Right kidney (tissue), 9 donors: ENCODE data around the gene ZNF534.
"Not testable (repeated sequence)": the region's sequence is repeated elsewhere in the genome, so short reads cannot be mapped to it uniquely, and the experiment has no call there.

Experiments used
- DNase-seq: peaks from one replicate; pipeline ENCODE4 v3.0.0-alpha.2; 2016
- long read RNA-seq, 8 donors: transcript quantifications; one replicate each; lab custom pipeline, GENCODE V29; 2026

ZNF534 gene
- long read RNA-seq, donor 1: 0 reads
- long read RNA-seq, donor 2: 0 reads
- long read RNA-seq, donor 3: 0 reads
- long read RNA-seq, donor 4: 0 reads
- long read RNA-seq, donor 5: 0 reads
- long read RNA-seq, donor 6: 0 reads
- long read RNA-seq, donor 7: 0 reads
- long read RNA-seq, donor 8: 0 reads

- DNase-seq: no peak
These were observed at the start of gene ZNF534 for GRCh38 chr19:52428937-52429336. TSS of gene ZNF534 (plus strand) at chr19:52429148. CDS start at chr19:52431475, 2,327 bp downstream.

- no peak for DNase-seq
These were observed 37.8 kb upstream of the ZNF534 start for GRCh38 chr19:52391135-52391534.

DNA sequence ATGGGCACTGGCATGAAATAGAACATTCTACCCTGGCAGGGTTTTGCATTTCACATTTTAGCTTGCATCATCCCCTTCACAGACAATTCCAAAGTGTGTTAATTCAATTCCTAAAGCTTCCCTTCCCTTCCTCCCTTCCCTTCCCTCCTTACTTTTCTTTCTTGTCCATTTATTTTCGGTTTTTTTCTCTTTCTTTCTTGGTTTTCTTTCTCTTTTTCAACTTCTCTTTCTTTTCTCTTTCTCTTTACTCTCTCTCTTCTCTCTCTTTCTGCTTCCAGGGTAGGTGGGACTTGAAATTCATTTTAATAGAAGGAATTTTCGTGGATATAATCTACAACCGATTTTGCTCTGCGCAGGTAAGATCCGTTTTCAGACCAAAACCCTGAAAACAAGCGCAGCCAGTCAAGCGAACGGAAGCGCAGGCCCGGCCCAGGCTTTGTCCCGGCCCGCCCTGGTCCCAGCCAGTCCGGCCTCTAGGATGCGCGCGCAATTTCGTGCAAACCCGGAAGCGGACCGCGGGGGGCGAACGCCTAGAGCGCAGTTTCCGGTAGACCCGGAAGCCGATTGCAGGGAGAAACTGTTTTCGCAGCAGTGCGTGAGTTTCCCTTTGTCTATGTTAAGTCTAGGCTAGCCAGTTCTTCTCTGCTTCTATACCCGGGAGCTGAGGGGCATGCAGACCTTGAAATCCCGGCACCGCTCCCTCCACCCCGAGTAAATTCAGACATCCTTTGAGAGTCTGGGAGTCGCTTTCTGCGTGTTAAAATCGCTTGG, 31.5 kb upstream of the ZNF534 start, which contains the start of gene ZNF528:
Gene ZNF528, plus strand, starts transcription at position 540 of the 771 bp plus-strand sequence. CDS start 4,165 bp downstream, outside the sequence.
- DNase-seq: peak; percentile 82

DNA sequence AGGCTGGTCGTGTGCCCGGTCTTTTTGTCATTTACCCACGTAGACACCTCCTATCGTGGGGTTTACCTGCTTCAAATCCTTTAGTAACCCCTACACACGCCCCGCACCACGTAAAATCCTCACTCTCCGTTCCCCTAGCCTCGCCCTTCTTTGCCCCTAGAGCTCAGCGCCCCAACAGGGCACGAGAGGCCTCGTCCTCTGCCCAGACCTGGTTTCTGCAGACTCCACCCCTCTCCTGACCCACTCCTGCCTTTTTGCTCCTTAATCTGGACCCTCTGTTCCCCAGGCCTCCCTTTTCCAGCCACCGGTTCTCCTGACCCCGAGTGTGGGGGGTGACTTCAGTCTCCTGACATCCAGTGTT, 30.9 kb upstream of the ZNF534 start:
- no peak for DNase-seq

- no peak for DNase-seq
These were observed 18.7 kb upstream of the ZNF534 start for GRCh38 chr19:52410276-52410675.

DNA sequence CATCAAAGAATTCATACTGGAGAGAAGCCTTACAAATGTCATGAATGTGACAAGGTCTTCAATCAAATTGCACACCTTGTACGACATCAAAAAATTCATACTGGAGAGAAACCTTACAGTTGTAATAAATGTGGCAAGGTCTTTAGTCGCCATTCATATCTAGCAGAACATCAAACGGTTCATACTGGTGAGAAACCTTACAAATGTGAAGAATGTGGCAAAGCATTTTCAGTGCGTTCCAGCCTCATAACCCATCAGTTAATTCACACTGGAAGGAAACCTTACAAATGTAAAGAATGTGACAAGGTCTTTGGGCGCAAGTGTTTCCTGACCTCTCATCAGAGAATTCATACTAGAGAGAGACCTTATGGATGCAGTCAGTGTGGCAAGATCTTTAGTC, 13.2 kb upstream of the ZNF534 start:
- no peak for DNase-seq

DNA sequence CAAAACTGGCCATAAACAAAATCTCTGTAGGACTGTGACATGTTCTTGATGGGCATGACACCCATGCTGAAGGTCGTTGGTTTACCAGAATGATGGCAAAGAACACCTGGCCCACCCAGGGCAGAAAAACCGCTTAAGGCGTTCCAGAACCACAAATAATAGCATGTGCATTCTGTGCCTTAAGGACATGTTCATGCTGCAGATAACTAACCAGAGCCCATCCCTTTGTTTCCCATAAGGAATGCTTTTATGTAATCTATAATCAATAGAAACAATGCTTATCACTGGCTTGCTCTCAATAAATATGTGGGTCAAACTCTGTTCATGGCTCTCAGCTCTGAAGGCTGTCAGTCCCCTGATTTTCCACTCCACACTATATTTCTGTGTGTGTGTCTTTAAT, 13.2 kb downstream of the ZNF534 start:
- no peak for DNase-seq

DNA sequence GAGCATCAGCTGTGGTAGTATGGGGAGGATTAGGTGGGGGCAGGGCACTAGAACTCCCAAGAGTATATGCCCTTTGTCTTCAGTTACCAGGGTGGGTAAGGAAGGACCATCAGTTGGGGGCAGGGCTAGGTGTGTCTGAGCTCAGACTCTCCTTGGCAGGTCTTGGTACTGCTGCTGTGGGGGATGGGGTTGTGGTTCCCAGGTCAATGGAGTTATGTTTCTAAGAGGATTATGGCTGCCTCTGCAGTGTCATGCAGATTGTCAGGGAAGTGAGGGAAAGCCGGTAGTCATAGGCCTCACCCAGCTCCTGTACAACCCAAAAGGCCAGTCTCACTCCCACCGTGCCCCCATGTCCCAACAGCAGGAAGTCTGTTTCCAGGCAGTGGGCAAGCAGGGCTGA, 15.6 kb downstream of the ZNF534 start:
- DNase-seq: no peak

DNA sequence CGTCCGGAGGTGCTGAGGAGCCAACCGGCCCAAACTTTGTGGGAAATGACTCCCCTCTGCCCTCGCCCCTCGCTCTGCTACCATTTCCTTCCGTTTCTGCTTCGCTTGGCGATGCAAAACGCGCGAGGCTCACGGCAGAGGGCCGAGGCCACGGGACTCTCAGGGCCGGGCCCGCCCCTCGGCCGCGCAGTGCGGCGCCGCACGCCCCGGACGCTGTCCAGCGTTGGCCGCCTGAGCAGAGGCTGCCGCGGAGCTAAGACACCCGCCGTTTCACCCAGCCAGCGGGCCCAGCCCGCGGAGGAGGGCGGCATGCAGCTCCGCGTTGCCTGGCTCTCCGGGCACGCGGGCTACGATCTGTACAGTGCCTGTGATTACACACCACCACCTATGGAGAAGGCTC, 22.3 kb downstream of the ZNF534 start:
- DNase-seq: no peak

GRCh38 chr19:52453324-52454094, 24.6 kb downstream of the ZNF534 start, which contains the start of gene ZNF578:
TSS of gene ZNF578 (plus strand) at chr19:52453553. CDS start at chr19:52501846, 48,293 bp downstream.
- peak; percentile 65 for DNase-seq

GRCh38 chr19:52464798-52465470, 36.0 kb downstream of the ZNF534 start:
- no peak for DNase-seq

DNA sequence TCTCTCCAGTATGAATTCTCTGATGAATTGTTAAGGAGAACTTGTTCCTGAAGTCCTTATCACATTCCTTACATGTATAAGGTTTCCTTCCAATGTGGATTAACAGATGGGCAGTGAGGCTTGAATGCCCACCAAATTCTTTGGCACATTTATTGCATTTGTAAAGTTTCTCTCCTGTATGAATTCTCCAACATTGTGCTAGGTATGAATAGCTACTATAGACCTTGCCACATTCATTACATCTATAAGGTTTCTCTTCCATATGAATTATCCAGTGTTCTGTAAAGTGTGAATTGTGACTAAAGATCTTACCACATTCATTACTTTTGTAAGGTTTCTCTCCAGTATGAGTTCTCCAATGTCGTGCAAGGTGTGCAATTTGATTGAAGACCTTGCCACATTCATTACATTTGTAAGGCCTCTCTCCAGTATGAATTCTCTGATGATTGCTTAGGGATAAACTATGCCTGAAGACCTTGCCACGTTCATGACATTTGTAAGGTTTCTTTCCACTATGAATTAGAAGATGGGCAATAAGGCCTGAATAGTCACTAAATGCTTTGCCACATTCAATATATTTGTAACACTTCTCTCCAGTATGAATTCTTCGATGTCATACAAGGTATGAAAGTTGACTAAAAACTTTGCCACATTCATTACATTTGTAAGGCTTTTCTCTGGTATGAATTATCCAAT, 44.9 kb downstream of the ZNF534 start:
- no peak for DNase-seq

- DNase-seq: no peak
These were observed 45.6 kb downstream of the ZNF534 start for GRCh38 chr19:52474351-52475127.

DNA sequence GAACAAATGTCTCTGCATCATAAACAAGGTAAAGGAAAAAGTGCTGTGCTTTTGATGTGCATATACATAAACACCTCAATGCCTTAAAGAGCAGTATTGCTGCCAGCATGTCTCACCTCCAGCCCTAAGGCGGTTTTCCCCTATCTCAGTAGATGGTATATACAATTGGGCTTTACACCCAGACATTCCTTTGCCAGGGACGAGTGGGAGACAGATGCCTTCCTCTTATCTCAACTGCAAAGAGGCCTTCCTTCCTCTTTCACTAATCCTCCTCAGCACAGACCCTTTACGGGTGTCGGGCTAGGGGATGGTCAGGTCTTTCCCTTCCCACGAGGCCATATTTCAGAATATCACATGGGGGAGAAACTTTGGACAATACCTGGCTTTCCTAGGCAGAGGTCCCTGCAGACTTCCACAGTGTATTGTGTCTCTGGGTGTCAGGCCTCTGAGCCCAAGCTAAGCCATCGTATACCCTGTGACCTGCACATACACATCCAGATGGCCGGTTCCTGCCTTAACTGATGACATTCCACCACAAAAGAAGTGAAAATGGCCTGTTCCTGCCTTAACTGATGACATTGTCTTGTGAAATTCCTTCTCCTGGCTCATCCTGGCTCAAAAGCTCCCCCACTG, 55.3 kb downstream of the ZNF534 start:
- DNase-seq: not testable (repeated sequence)

- not testable (repeated sequence) for DNase-seq
These were observed 56.1 kb downstream of the ZNF534 start for GRCh38 chr19:52485064-52485463.

- not testable (repeated sequence) for DNase-seq
These were observed 56.8 kb downstream of the ZNF534 start for GRCh38 chr19:52485561-52486240.

DNA sequence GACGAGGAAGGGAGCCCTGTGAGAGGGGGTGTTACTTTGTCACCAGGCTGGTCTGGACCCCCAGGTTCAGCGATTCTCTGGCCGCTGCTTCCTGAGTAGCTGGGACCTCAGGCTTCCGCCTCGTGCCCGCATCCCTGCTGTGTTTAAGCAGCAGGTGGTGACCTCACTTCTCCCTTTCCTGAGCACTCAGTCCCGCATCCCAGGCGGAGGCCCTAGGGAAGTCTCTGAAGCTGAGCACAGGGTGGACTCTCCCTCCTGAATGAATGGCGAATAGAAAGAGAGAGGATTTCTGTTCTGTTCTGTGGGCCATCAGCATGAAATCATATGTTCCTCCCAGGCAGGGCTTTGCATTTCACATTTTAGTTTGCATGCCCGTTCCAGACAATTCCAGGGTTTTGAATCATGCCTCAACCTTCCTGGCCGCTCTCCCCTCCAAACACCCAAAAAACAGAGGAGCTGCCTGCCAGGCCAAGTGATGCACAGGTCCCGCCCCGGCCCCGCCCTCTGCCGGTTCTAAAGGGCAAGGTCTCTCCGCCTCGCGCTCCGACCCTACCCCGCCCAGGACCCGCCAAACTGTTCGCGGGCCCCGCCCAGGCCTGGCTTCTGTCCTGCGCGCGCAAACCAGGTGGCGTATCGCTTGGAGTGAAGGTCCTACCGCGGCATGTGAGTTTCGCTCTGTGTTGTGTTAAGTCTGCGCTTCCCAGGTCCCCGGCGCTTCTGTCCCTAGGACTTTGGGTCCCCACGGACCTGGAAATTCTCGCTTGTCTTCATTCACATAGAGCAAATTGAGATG, 63.4 kb downstream of the ZNF534 start:
- DNase-seq: no peak

GRCh38 chr19:52492994-52493470, 64.1 kb downstream of the ZNF534 start:
- peak; percentile 66 for DNase-seq

GRCh38 chr19:52494518-52494917, 65.6 kb downstream of the ZNF534 start:
- DNase-seq: no peak
